Measurements from ENCODE around the gene CHST4. TPM values are rescaled to one million over a fixed set of nuclear protein-coding genes. Genes with fewer than 3 reads are reported as not detected.

Gene CHST4
- total RNA-seq, 2 donors from 2014 or later: 1.9 to 3.2 TPM

DNA sequence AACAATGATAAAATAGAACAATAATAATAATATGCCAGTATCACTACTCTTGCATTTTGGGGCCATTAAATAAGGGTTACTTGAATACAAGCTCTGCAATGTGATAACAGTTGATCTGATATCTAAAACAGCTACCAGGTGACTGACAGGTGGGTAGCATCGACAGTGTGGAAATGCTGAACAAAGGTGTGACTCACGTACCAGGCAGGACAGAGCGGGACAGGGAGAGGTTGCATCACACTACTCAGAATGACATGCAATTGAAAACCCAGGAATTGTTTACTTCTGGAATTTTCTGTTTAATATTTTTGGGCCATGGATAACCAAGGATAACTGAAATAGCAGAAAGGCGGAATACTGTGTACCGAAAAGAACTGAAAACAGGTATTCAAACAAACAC, 21.3 kb upstream of the CHST4 start:
- Histone ChIP-seq H3K9ac (ENCODE audit: extremely low read depth, low read length, poor library complexity, severe bottlenecking) (no peak overlapping the region), H3K9me3 (ENCODE audit: control insufficient read depth, low read length) (no peaks in the 10 kb centered on the region), H3K4me1 (ENCODE audit: control insufficient read depth, insufficient read depth, low read length) (no peaks in the 10 kb centered on the region), H3K27ac (ENCODE audit: low read depth, low read length) (no peak overlapping the region), H3K36me3 (ENCODE audit: control insufficient read depth, insufficient read depth, low read length) (no peaks in the 10 kb centered on the region), H3K27me3 (ENCODE audit: control insufficient read depth, insufficient read depth, low read length, poor library complexity, severe bottlenecking) (no peaks in the 10 kb centered on the region), H3K4me3 (ENCODE audit: low read length) (no peak overlapping the region)
- H3K4me1 Mint-ChIP-seq: no peaks in the 10 kb centered on the region
- no peak overlapping the region for H3K27ac Mint-ChIP-seq
- TF ChIP-seq, protein P1, sequence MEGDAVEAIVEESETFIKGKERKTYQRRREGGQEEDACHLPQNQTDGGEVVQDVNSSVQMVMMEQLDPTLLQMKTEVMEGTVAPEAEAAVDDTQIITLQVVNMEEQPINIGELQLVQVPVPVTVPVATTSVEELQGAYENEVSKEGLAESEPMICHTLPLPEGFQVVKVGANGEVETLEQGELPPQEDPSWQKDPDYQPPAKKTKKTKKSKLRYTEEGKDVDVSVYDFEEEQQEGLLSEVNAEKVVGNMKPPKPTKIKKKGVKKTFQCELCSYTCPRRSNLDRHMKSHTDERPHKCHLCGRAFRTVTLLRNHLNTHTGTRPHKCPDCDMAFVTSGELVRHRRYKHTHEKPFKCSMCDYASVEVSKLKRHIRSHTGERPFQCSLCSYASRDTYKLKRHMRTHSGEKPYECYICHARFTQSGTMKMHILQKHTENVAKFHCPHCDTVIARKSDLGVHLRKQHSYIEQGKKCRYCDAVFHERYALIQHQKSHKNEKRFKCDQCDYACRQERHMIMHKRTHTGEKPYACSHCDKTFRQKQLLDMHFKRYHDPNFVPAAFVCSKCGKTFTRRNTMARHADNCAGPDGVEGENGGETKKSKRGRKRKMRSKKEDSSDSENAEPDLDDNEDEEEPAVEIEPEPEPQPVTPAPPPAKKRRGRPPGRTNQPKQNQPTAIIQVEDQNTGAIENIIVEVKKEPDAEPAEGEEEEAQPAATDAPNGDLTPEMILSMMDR (conservative IDR thresholded peaks at IDR 0.05): no peak
- DNase-seq: no peak
- no peaks in the 10 kb centered on the region for H3K9me3 Mint-ChIP-seq
- H3K4me3 Mint-ChIP-seq: no peak overlapping the region
- H3K36me3 Mint-ChIP-seq (ENCODE audit: low read depth): no peaks in the 10 kb centered on the region
- peaks cover 9% of the 10 kb centered on the region for H3K27me3 Mint-ChIP-seq (ENCODE audit: insufficient read depth)
- WGBS, 2 experiments (ENCODE audit: insufficient coverage in 1 of 2, insufficient read length in 1 of 2): 91 to 92% methylated on average over 3 to 5 of the region's 5 CpGs

DNA sequence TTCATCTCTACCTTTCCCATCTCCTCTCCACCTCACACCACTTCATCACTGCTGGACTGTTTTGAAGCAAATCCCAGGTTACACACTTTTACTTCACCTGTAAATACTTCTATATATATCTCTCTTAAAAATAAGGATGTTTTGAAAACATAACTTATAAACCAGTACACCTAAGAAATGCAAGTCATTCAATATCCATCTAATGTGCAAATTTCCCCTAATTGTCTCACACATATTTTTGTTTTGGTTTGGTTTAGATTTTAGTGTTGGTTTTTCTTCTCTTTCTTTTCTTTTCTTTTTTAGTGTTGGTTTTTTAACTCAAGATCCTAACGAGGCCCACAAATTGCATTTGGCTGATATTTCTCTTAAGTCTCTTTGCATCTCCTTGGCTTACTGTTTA, 19.2 kb upstream of the CHST4 start:
- Mint-ChIP-seq H3K27ac (no peak overlapping the region), H3K36me3 (ENCODE audit: low read depth) (no peaks in the 10 kb centered on the region), H3K9me3 (peaks cover 19% of the 10 kb centered on the region), H3K27me3 (ENCODE audit: insufficient read depth) (peaks cover 11% of the 10 kb centered on the region), H3K4me3 (no peak overlapping the region), H3K4me1 (no peaks in the 10 kb centered on the region)
- Histone ChIP-seq H3K36me3 (ENCODE audit: control insufficient read depth, insufficient read depth, low read length) (no peaks in the 10 kb centered on the region), H3K4me3 (ENCODE audit: low read length) (no peak overlapping the region), H3K27ac (ENCODE audit: low read depth, low read length) (no peak overlapping the region), H3K9me3 (ENCODE audit: control insufficient read depth, low read length) (peaks cover 11% of the 10 kb centered on the region), H3K27me3 (ENCODE audit: control insufficient read depth, insufficient read depth, low read length, poor library complexity, severe bottlenecking) (no peaks in the 10 kb centered on the region), H3K9ac (ENCODE audit: extremely low read depth, low read length, poor library complexity, severe bottlenecking) (no peak overlapping the region), H3K4me1 (ENCODE audit: control insufficient read depth, insufficient read depth, low read length) (no peaks in the 10 kb centered on the region)
- TF ChIP-seq, protein P1 (conservative IDR thresholded peaks at IDR 0.05): no peak
- 83 to 90% methylated on average over 1 of the region's 1 CpG for WGBS, 2 experiments (ENCODE audit: insufficient coverage in 1 of 2, insufficient read length in 1 of 2)
- DNase-seq: no peak

DNA sequence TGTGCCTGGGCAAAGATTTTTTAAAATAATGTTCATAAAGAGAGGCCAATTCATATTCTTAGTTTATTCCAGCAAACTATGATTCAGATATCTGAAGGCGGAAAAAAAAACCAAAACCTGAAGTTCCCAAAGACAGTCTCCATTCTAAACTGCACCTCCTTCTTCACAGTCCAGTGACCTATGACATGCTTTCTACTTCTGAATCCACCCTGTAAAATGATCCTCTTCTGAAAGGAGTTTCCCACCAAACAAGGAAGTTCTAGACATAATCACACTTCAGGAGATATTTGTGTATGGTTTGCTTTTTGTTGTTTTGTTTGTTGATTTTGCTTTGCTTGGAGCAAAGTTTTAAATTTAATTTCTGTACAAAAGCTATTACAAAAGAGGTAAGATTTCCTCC, 12.9 kb upstream of the CHST4 start:
- Histone ChIP-seq H3K4me3 (ENCODE audit: low read length) (no peak overlapping the region), H3K4me1 (ENCODE audit: control insufficient read depth, insufficient read depth, low read length) (no peaks in the 10 kb centered on the region), H3K9ac (ENCODE audit: extremely low read depth, low read length, poor library complexity, severe bottlenecking) (no peak overlapping the region), H3K27me3 (ENCODE audit: control insufficient read depth, insufficient read depth, low read length, poor library complexity, severe bottlenecking) (no peaks in the 10 kb centered on the region), H3K9me3 (ENCODE audit: control insufficient read depth, low read length) (peaks cover 11% of the 10 kb centered on the region), H3K27ac (ENCODE audit: low read depth, low read length) (no peak overlapping the region), H3K36me3 (ENCODE audit: control insufficient read depth, insufficient read depth, low read length) (no peaks in the 10 kb centered on the region)
- DNase-seq: no peak
- TF ChIP-seq, protein P1 (conservative IDR thresholded peaks at IDR 0.05): no peak
- H3K27ac Mint-ChIP-seq: no peak overlapping the region
- 70% methylated on average over 1 of the region's 1 CpG; no CpG with 5 or more reads in 1 of the 2 experiments for WGBS, 2 experiments (ENCODE audit: insufficient coverage in 1 of 2, insufficient read length in 1 of 2)
- H3K4me3 Mint-ChIP-seq: no peak overlapping the region
- peaks cover 9% of the 10 kb centered on the region for H3K27me3 Mint-ChIP-seq (ENCODE audit: insufficient read depth)
- no peaks in the 10 kb centered on the region for H3K4me1 Mint-ChIP-seq
- H3K36me3 Mint-ChIP-seq (ENCODE audit: low read depth): no peaks in the 10 kb centered on the region
- H3K9me3 Mint-ChIP-seq: peaks cover 20% of the 10 kb centered on the region
